DMS53 treated with DMSO at 0.1 percent for 48 hours (cell line): ENCODE data around the gene RNF208.

ENCODE experiments used
- DNase-seq: peaks from one replicate; lab custom pipeline; 2025; ENCODE audit not compliant: unreplicated experiment; lab: John Stamatoyannopoulos, UW

The RNF208 gene

DNA sequence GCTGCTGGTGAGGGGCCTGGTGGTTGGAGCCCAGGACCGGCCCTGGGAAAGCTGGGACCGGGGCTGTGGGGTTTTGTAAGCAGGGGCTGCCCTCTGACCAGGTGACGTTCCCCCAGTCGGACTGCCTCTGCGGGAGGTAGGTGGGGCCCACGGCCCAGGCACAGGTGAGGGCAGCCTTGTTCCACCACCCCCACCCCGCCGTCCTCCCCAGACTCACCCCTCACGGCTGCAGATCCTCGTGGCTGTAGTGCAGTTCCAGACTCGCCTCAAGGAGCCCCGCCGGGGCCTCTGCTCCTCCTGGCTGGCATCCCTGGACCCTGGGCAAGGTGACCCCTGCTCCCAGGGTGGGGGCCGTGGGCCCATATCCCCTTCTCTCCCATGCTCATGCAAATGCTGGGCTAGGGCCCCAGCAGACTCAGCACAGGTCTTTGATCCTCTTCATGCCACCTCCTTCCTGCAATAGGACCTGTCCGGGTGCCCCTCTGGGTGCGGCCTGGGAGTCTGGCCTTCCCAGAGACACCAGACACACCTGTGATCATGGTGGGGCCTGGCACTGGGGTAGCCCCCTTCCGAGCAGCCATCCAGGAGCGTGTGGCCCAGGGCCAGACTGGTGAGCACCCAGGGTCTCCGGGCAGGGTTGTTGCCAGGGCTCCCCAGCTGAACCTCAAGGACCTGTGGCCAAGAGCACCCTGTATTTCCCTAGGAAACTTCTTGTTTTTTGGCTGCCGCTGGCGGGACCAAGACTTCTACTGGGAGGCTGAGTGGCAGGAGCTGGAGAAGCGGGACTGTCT, 6.6 kb downstream of the RNF208 start:
- DNase-seq: no peak

DNA sequence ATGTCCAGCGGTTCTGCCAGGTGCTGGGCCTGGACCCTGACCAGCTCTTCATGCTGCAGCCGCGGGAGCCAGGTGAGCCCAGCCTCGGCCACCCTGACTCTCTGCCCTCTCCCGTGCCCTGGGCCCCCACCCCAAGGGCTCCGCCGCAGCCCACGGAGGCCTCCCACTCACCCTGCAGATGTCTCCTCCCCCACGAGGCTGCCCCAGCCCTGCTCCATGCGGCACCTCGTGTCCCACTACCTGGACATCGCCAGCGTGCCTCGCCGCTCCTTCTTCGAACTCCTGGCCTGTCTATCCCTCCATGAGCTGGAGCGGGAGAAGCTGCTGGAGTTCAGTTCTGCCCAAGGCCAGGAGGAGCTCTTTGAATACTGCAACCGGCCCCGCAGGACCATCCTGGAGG, 7.4 kb downstream of the RNF208 start:
- DNase-seq: no peak

DNA sequence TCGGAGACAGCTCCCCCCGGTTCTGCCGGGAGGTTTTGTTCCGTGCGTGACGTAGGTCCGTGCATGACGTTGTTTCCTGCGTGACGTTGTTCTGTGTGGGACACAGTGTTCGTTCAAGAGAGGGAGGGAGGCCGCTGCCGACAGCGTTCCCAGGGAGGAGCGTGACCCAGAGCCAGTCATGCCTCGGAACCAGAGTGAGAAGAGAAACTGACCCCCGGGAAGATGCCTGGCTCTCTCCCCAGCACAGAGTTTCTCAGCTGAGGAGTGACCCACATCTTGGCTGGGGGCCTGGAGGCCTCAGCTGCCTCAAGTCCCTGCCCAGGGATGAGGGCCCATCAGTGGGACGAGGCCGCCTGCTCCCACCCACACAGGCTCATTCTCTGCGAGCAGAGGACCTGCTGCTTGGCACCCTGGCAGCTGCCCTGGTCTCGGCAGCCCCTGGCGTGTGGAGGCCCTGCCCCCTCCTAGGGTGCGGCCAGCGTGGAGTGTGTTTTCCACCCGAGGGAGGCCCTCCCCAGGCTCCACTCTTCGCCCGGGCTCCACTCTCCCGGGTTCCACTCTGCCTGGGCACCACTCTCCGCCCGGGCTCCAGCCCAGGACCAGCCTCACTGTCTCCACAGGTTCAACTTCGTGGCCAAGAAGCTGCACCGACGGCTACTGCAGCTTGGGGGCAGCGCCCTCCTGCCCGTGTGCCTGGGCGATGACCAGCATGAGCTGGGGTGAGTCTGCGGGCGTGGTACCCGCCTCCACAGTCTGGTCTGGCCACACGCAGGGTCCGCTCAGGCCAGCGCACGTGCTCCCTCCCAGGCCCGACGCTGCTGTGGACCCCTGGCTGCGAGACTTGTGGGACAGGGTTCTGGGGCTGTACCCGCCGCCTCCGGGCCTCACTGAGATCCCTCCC, 8.6 kb downstream of the RNF208 start:
- no peak for DNase-seq

DNA sequence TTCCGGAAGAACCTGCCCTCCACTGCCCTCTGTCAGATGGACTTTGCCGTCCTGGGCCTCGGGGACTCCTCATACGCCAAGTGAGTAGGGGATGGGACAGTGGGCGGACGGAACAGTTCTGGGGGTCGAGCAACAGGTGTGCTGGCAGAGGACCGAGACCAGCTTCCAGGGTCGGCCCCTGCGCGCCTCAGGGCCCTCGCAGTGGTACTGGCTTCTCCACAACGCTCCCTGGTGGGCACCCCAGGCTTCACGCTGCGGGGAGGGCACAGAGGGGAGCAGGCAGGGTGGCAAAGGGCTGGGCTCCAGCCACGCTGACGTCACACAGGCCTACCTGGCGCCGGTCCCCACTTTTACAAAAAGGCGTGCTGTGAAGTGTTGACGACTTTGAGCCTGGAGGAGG, 9.5 kb downstream of the RNF208 start:
- no peak for DNase-seq

GRCh38 chr9:137211532-137211931, 10.5 kb downstream of the RNF208 start:
- no peak for DNase-seq

DNA sequence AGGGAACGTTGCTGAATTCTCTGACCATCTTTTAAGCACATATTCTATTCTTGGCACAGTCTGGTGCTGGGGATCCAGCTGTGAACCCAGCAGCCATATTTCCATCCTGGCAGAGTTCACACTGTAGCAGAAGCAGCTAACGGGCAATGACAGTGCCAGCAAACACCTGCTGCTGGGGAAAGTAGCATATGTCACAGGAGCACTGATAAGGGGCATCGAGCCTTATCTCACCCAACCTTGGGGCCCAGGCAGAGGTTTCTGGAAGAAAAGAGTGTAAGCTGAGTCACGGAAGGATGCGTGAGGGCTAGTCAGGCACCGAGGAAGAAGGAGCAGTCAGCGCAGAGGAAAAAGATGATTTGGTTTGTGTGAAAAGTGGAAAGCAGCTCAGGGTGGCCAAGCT, 15.4 kb downstream of the RNF208 start:
- DNase-seq: no peak

DNA sequence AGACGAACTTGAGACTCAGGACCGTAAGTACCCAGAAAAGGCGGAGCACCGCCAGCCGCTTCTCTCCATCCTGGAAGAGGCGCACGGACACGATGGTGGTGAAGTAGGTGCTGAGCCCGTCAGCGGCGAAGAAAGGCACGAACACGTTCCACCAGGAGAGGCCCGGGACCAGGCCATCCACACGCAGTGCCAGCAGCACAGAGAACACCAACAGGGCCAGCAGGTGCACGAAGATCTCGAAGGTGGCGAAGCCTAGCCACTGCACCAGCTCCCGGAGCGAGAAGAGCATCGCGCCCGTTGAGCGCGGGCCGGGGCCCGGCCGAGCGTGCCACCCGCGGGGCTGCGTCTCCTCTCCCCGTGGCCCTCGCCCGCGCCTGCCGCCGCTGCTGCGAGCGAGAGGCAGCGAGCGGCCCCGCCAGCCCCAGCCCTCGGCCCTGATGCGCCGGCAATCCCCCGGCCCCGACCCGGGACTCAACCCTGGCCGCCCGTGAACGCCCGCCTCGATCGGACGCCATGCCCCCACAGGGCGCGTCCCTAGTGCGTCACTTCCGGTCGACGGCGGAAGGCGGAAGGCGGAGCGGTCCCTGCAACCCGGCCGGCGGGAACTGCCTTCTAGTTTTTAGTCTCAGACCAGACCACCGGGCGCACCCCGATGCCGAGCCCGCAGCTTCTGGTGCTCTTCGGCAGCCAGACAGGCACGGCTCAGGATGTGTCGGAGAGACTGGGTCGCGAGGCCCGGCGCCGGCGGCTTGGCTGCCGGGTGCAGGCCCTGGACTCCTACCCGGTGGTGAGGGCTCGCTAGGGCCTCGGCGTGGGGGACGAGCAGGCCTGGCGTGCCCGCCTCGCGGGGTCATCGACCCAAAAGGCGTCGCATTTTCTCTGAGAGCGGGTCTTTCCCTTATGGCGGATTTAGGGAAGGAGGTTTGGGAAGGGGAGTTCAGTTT, 16.6 kb downstream of the RNF208 start, which contains the start of the genes NDOR1 and TMEM203:
TSS of gene NDOR1 (plus strand) at position 575 of the 944 bp plus-strand sequence. CDS start at position 653, 78 bp downstream.
TSS of gene TMEM203 (minus strand) at position 523 of the 944 bp plus-strand sequence. CDS start at position 289, 234 bp downstream.
- peak; percentile 61 for DNase-seq

DNA sequence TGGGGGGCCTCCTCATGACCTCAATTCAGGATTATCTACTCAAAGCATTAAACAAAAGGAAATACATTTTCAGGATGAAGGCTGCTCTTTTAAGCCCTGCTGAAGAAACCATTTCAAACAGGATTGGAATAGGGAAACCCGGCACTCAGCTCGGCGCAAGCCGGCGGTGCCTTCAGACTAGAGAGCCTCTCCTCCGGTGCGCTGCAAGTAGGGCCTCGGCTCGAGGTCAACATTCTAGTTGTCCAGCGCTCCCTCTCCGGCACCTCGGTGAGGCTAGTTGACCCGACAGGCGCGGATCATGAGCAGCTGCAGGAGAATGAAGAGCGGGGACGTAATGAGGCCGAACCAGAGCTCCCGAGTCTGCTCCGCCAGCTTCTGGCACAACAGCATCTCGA, 17.3 kb downstream of the RNF208 start:
- DNase-seq: no peak

DNA sequence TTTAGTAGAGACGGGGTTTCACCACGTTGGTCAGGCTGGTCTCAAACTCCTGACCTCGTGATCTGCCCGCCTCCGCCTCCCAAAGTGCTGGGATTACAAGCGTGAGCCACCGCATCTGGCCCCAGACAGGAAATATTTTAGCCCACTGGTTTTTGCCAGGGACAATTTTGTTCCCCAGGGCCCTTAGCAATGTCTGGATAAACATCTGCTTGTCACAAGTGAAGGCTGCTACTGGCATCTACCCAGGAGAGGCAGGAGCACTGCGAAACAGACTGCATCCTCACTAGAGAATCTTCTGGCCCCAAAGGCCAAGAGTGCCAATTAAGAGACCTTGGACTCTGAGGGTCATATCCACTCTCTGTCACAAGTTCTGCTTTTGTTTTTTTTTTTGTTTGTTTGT, 19.1 kb downstream of the RNF208 start:
- DNase-seq: no peak

- no peak for DNase-seq
Measured at GRCh38 chr9:137201205-137201868, 20.7 kb downstream of the RNF208 start.

DNA sequence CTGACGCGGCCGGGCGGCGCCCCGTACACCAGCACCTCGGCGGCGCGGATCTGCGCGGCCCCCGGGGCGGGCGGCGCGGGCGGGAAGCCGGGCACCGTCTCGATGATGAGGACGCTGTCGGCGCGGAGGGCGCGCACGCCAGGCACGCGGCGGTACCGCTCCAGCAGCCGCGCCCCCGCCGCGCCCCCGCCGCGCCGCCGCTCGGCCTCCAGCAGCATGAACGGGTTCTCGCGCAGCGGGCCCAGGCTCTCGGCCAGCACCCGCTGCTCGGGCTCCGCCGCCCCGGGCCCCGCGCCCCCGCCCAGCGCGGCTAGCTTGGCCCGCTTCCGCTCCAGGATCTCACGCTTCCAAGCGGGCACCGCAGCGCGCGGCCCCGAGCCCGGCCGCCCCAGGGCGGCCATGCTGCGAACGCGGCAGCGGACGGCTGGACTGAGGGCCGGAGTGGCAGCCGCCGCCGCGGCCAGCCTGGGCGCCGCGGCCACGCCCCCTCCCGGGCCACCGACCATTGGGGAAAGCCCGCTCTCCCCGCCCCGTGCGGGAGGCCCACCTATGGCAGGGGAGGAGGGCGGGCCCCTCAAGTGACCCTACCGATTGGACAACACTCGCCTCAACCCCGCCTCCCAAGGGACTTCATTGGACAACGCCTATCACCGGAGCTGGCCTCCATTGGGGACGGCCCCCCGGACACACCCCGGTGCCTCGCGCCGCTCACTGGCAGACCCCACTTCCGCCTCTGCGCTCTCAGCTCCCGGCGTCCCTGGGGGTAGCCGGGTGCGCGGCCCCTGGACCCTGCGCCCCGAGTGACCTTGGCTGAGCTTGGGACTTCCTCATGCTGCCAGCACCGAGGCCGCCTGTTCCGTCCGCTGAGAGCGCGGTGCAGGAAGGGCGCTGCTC, 21.5 kb downstream of the RNF208 start, which contains the start of gene TPRN:
TSS of gene TPRN (minus strand) at position 431 of the 894 bp plus-strand sequence. CDS start at position 401, 30 bp downstream.
- peak; percentile 98 for DNase-seq

GRCh38 chr9:137199411-137200121, 22.5 kb downstream of the RNF208 start:
- no peak for DNase-seq

DNA sequence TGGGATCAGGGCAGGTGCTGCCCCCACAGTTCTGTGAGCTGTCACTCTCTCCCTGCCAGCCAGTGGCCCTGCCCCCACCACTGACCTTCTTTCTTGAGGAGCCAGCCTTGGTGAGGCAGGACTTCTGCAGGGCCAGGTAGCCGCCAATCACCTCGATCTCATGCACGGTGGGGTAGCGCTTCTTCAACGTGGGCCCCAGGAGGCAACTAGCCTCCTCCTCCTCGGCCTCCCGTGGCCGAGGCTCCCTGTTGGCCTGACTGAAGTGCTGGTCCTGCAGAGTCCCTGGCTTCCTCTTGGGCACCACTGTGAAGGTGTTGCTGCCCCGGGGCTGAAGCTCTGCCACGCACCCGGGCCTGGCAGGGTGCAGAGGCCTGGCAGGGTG, 23.1 kb downstream of the RNF208 start:
- DNase-seq: no peak

GRCh38 chr9:137198051-137198901, 23.8 kb downstream of the RNF208 start:
- DNase-seq: peak; percentile 50

- peak; percentile 98 for DNase-seq
Measured at GRCh38 chr9:137195525-137196220, 26.4 kb downstream of the RNF208 start.

DNA sequence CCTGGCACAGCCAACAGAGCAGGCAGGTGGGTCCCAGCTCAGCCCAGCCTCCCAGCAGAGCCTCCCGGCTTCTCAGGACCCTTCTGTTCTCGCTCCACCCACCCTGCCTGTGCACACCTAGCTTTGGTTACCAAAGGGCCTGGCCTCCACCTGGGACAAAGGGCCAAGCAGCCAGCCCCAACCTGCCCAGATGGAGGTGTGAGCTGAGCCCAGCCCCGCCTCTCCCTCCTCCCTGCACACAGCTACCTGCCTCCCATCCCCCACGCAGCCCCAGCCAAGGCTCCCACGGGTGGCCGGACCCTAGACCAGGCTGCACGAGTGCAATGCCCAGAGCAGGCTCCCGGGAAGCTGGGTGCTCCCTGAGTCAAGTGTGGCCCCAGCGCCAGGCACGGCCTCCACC, 27.1 kb downstream of the RNF208 start:
- DNase-seq: peak; percentile 59

GRCh38 chr9:137194388-137194787, 27.7 kb downstream of the RNF208 start:
- DNase-seq: no peak
